SK-N-MC (cell line): ENCODE results near the gene XCL1.

Experiments
- EZH2 ChIP-seq: fragments of 200-600 bp; sonication (generic); IDR thresholded peaks from one replicate; pipeline ENCODE4 v1.6.1; 2017; ENCODE audit warnings: antibody characterized with exemption
- POLR2AphosphoS5 ChIP-seq: IDR thresholded peaks from 2 replicates; pipeline ENCODE4 v1.6.1; 2012; ENCODE audit warnings: mild to moderate bottlenecking, low read depth, low read length, borderline replicate concordance

GRCh38 chr1:168553680-168554553 is 22.5 kb upstream of the XCL1 start:
- no peak for TF ChIP-seq EZH2
- no peak for TF ChIP-seq POLR2AphosphoS5
